ENCODE measurements around the gene RRAS2. TPM values are rescaled to one million over a fixed set of nuclear protein-coding genes. Genes with fewer than 3 reads are reported as not detected.
"Not testable (repeated sequence)": the region's sequence is repeated elsewhere in the genome, so short reads cannot be mapped to it uniquely, and the experiment has no call there.

Gene RRAS2
- total and polyA plus RNA-seq, 3 donors from 2014 or later: 37.3 to 62.6 (median 57.4) TPM

DNA sequence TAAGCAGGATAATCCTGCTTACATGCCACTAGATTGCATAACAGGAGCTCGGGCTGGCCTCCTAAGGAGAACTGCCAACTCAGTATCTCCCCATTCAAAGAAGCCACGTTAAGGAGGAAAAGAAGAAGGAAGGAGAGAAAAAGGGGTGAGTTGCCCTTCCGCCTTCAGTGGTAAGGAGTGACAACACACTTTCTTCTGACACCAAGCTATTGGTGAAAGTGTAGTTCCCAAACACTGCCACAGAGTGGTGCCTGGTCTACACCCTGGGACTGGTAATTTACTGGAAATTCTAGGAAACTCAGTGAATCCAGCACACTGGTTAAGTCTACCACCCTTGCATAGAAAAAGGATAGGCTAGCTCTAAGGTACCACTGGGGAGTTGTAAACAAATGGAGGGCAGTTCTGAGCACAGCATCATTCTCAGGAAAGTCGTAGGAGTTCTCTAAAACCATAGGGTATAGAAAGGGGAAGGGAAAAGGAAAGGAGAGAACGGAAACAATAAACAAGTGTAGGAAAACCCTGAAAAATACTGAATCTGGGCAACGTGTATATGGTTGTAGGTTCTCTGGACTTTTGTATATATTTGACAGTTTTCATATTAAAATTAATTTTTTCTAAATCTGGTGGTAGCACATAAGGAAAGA, 58.2 kb downstream of the RRAS2 start:
- H3K27me3 ChIP-seq: no peaks in the 10 kb centered on the region
- H3K36me3 ChIP-seq (ENCODE audit: low read depth, missing control alignments): no peaks in the 10 kb centered on the region
- intact Hi-C loops (cut with DNase I; ENCODE audit: low total_unique reads): no loop called here
- peak; percentile 71 for DNase-seq
- no peaks in the 10 kb centered on the region for H3K4me1 ChIP-seq
- H3K27ac ChIP-seq: no peak overlapping the region
- H3K9me3 ChIP-seq: no peaks in the 10 kb centered on the region
- WGBS, 2 donors: 51 to 56% methylated on average over 6 of the region's 6 CpGs
- H3K4me3 ChIP-seq: no peak overlapping the region
- TF ChIP-seq, protein P1, sequence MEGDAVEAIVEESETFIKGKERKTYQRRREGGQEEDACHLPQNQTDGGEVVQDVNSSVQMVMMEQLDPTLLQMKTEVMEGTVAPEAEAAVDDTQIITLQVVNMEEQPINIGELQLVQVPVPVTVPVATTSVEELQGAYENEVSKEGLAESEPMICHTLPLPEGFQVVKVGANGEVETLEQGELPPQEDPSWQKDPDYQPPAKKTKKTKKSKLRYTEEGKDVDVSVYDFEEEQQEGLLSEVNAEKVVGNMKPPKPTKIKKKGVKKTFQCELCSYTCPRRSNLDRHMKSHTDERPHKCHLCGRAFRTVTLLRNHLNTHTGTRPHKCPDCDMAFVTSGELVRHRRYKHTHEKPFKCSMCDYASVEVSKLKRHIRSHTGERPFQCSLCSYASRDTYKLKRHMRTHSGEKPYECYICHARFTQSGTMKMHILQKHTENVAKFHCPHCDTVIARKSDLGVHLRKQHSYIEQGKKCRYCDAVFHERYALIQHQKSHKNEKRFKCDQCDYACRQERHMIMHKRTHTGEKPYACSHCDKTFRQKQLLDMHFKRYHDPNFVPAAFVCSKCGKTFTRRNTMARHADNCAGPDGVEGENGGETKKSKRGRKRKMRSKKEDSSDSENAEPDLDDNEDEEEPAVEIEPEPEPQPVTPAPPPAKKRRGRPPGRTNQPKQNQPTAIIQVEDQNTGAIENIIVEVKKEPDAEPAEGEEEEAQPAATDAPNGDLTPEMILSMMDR (IDR thresholded peaks at IDR 0.05): peak; percentile 59 to 76 (median 63)
- TF ChIP-seq POLR2A (IDR thresholded peaks at IDR 0.05): no peak

DNA sequence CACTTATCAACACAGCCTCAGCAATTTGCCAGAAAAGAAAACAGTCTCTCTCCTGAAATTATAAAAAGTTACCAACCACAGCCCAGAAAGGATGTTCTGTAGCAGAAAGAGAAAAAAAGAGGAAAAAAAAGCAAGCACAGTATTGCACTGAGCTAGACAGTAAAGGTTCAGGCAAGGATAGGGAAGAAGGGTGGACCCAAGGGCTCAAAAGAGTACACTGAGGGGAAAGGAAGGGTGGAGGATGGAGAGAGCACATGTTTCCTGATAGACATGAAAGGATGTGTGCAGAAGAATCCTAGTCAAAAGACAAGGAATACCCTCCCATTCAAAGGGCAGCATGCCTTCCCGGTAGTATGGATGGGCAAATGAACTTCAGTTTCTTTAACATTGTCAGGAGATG, 59.1 kb downstream of the RRAS2 start:
- TF ChIP-seq, protein P1 (IDR thresholded peaks at IDR 0.05): no peak
- no peak for TF ChIP-seq POLR2A (IDR thresholded peaks at IDR 0.05)
- Histone ChIP-seq H3K4me1 (no peaks in the 10 kb centered on the region), H3K9me3 (no peaks in the 10 kb centered on the region), H3K27ac (no peak overlapping the region), H3K36me3 (ENCODE audit: low read depth, missing control alignments) (no peaks in the 10 kb centered on the region), H3K4me3 (no peak overlapping the region), H3K27me3 (no peaks in the 10 kb centered on the region)
- intact Hi-C loops (cut with DNase I; ENCODE audit: low total_unique reads): no loop called here
- 76 to 81% methylated on average over 1 of the region's 1 CpG for WGBS, 2 donors
- no peak for DNase-seq

DNA sequence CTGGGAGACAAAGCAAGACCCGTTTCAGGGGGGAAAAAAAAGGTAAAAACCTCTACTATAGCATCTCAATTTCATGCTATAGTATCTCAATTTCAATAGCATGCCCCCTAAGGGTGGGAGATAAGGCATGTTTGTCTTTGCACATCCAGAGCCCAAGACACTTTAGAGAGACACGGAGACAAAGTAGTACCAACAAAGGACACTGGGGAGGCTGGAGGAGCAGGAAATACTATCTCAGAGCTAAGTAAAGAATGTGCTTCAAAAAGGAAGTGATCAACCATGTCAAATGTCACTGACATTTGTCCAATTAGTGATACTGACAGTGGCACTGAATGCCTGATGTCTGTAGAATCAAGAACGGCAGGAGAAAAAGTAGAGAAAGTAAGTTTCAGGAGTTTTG, 68.6 kb downstream of the RRAS2 start:
- TF ChIP-seq, protein P1 (IDR thresholded peaks at IDR 0.05): no peak
- TF ChIP-seq POLR2A (IDR thresholded peaks at IDR 0.05): no peak
- no peak overlapping the region for H3K4me3 ChIP-seq
- 81 to 83% methylated on average over 3 of the region's 3 CpGs for WGBS, 2 donors
- H3K4me1 ChIP-seq: no peaks in the 10 kb centered on the region
- H3K36me3 ChIP-seq (ENCODE audit: low read depth, missing control alignments): no peaks in the 10 kb centered on the region
- intact Hi-C loops (cut with DNase I; ENCODE audit: low total_unique reads): no loop called here
- no peak overlapping the region for H3K27ac ChIP-seq
- H3K27me3 ChIP-seq: no peaks in the 10 kb centered on the region
- no peak for DNase-seq
- no peaks in the 10 kb centered on the region for H3K9me3 ChIP-seq

DNA sequence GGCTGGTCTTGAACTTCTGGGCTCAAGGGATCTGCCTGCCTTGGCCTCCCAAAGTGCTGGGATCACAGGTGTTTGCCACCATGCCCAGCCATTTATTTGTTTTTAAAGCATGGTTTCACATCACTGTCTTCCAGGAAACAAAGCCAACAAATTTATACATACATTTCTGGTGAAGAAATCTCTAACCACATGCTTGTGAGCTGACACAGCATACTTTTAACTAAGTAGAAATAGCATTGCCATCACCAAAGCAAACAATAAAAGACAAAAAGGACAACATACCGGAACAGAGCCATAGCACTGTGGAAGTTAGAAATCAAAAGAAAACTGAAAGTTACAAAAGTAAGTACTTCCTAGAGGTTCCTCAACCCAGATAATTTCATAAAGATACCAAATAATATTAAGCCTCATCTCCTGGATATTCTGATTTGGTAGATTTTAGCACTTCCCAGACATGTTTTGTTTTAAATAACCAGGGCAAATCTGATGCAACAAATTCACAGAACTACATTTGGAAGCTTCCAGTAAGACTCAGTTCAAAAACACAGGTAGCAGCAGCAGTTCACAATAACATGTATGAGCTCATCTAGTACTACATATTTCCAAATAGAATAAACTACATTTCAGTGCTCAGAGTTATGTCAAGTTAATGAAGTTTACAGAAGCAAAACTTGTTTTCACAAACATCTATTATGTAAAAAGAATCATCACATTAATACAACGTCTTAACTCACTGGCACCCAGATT, 70.6 kb downstream of the RRAS2 start:
- H3K9me3 ChIP-seq: no peaks in the 10 kb centered on the region
- TF ChIP-seq, protein P1 (IDR thresholded peaks at IDR 0.05): no peak
- no peak for TF ChIP-seq POLR2A (IDR thresholded peaks at IDR 0.05)
- H3K4me1 ChIP-seq: no peaks in the 10 kb centered on the region
- intact Hi-C loops (cut with DNase I; ENCODE audit: low total_unique reads): no loop called here
- no peak overlapping the region for H3K4me3 ChIP-seq
- DNase-seq: no peak
- H3K27me3 ChIP-seq: no peaks in the 10 kb centered on the region
- WGBS, 2 donors: 89 to 91% methylated on average over 2 of the region's 2 CpGs
- no peak overlapping the region for H3K27ac ChIP-seq
- H3K36me3 ChIP-seq (ENCODE audit: low read depth, missing control alignments): no peaks in the 10 kb centered on the region

DNA sequence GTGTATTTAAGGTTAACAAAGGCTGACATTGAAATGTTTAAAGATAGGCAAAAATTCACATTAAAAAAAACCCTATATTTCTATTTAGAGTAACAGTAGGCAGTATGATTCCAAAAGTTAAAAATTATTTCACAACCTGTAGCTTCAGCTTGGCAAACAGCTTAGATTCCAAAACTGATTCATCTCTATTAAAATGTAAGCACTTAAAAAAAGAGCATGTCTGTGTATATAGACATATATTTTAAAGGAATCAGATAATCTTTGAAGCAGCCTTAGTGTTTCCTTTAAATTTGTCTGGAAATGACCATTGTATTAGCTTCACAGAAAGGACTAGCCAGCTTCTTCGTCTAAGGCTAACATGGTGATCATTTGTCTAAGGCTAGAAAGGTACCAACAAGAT, 80.1 kb downstream of the RRAS2 start:
- H3K4me3 ChIP-seq, DNase-seq: not testable (repeated sequence)
- WGBS, 2 donors: 87% methylated on average over 1 of the region's 1 CpG; no CpG with 5 or more reads in 1 of the 2 donors

More for the DNA sequence above, 80.1 kb downstream of the RRAS2 start:
- H3K27me3 ChIP-seq; H3K4me1 ChIP-seq; H3K36me3 ChIP-seq (ENCODE audit: low read depth, missing control alignments); intact Hi-C loops (cut with DNase I; ENCODE audit: low total_unique reads); H3K9me3 ChIP-seq; H3K27ac ChIP-seq: not testable (repeated sequence)
